Mammary epithelial cell (primary cell): ENCODE measurements around the gene TENT4B.
"Not testable (repeated sequence)": the region's sequence is repeated elsewhere in the genome, so short reads cannot be mapped to it uniquely, and the experiment has no call there.

Source experiments
- CTCF ChIP-seq, 2 donors: IDR thresholded peaks in 1 of 2; conservative IDR thresholded peaks in 1 of 2; 2 replicates each; pipeline ENCODE4 v1.5.1; 2011 to 2012; ENCODE audit warnings: inconsistent platforms in 2 of 2, low read length in 2 of 2, mild to moderate bottlenecking in 2 of 2, control low read depth in 1 of 2, low read depth in 1 of 2; ENCODE audit not compliant: insufficient read depth in 1 of 2; ENCODE audit errors: extremely low read depth in 1 of 2
- EZH2 ChIP-seq: IDR thresholded peaks from 2 replicates; pipeline ENCODE4 v1.6.1; 2012; ENCODE audit warnings: low read length, inconsistent platforms, borderline replicate concordance

- not testable (repeated sequence) for TF ChIP-seq CTCF (conservative IDR thresholded peaks at IDR 0.05 in 1 of 2, IDR thresholded peaks at IDR 0.05 in 1 of 2; ENCODE audit: extremely low read depth in 1 of 2, insufficient read depth in 1 of 2, low read depth in 1 of 2, low read length in 2 of 2); EZH2
Measured at GRCh38 chr16:50243024-50243423, 89.9 kb downstream of the TENT4B start.
